Activated CD4-positive, alpha-beta T cell treated with anti-CD3 and anti-CD28 coated beads, Interleukin-2, amount 50 U/mL, for 24 hours (primary cell): ENCODE measurements around the gene OR7G3.
A peak's percentile ranks its signal among the peaks of the same experiment; 100 is the strongest.

ENCODE experiments used
- DNase-seq, 2 donors: peaks; one replicate each; pipeline ENCODE4 v3.0.0-alpha.2; 2020; ENCODE audit warnings: low read depth in 1 of 2, low spot score in 1 of 2

Gene OR7G3

DNA sequence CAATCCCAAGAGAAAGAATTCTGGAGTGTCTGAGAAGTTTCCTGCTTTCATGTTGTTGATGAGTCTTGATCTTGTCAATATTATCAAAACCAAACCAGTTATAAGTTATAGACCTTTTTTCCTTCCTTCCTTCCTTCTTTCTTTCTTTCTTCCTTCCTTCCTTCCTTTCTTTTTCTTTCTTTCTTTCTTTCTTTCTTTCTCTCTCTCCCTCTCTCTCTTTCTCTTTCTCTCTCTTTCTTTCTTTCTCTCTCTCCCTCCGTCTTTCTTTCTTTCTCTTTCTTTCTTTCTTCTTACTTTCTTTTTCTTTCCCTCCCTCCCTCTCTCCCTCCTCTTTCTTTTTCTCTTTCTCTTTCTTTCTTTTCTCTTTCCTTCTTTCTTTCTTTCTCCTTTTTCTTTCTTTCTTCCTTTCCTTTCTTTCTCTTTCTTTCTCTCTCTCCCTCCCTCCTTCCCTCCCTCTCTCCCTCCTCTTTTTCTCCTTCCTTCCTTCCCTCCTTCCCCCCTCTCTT is at the start of gene OR7G3:
OR7G3 (minus strand) TSS at position 51 of the 506 bp plus-strand sequence; CDS start at position 51, 0 bp downstream.
- no peak for DNase-seq

DNA sequence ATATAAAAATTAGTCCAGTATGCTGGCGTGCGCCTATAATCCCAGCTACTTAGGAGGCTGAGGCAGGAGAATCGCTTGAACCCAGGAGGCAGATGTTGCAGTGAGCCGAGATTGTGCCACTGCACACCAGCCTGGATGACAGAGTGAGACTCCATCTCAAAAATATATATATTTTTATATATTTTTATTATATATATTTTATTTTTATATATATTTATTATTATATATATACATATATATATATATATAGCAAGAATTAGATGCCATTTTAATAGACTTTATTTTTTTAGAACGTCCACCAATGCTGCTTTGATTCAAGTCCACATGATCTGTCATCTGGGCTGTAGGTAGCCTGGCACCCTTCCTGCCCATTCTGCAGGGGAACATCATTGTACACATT is 48.6 kb upstream of the OR7G3 start:
- DNase-seq: no peak

DNA sequence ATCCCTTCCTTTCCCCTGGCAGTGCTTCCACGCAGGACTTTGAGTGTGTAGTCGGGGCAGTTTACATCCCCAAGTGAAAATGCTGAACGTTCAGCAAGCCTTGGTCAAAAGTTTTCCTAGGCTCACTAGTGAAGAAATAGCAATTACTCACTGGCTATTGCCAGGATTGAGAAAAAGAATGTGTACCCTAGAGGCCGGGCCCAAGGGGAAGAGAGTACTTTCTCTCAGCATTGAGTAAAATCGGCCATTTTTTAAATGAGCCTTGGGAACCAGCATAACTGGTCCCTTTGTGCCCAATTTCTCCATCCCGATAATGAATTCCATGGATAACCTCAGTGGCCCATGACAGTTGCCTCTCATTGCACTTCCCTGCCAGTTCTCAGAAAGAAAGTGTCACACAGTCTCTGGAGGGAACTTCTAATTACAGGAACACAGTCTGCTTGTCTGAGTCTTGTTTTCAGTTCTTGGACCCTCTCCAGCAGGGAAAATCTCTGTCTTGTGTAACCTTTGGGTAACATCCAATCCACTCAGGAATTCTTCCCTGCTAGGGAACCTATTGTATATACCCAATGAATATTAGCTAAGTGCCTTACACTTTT is 44.7 kb upstream of the OR7G3 start:
- DNase-seq: no peak

DNA sequence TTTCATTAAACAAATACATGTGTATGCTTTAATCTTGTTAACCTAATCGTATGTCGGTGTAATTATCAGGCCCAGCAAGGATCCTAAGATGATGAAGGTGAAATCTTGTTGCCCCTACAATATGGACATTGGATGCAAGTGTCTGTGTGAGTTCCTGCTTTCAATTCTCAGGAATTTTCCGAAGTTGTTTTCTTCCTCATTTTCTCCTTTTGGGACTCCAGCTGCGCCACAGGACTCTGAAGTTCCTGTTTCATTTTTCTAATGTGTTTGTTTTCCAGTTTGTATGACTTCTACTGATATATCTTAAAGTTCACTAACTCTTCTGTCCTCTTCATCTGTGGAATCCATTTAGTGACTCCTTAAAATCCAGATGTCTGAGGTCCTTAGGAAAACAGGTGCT is 40.1 kb upstream of the OR7G3 start:
- DNase-seq: no peak

DNA sequence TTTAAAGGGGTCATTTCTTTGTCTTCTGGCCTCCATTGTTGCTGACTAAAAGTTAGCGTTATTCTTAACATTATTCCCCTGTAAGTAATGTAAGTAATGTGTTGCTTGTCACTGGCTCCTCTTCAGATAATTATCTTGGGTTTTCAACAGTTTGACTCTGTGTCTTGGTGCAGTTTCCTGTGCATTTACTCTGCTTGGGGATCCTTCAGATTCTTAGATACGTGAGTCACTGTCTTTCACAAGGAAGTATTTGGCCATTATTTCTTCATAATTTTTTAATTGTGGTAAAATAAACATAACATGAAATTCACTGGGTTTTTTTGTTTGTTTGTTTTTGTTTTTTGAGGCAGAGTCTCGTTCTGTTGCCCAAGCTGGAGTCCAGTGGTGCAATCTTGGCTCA is 38.5 kb upstream of the OR7G3 start:
- DNase-seq: no peak

DNA sequence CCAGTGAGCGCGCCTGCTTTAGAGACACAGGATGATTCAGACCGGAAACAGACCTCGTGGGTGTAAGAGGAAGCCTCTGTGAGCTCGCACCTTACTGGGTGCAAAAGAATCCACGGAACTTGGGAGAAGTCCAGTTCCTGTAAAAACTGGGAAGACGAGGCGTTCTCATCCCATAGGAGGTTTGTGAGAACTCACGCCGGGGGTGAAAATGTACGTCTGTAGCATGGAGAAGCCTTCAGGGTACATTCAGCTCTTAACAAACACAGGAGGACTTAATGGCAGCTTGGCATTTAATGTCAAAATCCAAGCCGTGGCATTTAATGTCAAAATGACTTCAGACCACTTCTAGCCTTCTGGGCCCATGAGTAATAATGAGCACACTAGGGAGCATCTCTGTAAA is 34.7 kb upstream of the OR7G3 start:
- DNase-seq: no peak

DNA sequence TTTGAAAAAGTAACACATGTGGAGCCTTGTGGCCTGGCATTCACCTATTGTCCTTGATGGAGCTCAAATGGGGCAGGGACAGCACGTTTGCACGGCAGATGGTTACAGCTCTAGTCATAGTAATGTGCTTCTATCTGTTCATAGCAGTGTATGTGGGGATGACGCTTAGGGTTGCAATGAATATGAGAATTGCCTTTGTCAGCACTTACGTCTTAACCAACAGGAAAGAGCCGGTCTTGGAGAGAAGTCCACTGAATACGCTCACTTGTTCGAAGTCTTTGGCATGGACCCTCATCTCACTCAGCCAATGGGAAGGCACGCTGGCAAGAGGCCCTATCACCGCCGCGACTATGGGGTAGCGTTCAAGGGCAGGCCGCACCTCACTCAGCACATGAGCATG is 33.1 kb upstream of the OR7G3 start:
- DNase-seq: no peak

DNA sequence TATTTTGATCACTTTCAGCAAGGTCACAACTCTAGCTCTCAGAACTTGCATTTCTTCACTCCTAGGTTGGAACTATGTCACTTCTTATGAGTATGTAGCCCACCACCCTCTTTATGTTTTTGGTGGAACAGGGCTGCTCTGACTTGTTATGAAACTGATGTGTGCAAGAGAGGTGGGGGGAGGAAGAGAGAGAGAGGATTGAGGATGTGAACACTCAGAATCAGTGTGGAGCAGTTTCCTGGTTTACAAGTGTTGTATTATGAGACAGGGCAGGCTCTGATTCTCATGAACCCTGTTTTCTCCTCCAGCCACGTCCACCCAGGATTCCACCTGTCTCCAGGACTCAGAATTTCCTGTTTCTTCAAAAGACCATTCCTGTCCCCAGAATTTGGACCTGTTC is 29.6 kb upstream of the OR7G3 start:
- no peak for DNase-seq

DNA sequence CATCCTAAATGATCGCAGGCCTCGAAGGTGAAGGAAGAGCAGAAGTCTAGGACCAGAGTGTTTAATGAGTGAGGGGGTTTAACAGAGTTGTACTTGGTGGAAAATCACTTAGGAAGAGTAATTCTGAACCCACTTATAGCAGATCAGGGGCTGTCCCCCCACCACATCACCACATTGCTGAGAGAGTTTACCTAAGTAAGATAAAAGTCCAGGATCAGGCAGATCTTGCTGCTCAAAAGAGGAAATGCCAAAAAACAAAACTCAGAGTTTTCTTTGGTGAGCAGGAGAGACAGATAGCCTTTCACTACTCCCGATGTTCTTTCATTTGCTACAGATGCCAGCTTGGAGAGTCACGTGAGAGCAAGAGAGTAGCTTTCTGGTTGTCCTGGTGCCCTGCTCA is 28.8 kb upstream of the OR7G3 start:
- no peak for DNase-seq

DNA sequence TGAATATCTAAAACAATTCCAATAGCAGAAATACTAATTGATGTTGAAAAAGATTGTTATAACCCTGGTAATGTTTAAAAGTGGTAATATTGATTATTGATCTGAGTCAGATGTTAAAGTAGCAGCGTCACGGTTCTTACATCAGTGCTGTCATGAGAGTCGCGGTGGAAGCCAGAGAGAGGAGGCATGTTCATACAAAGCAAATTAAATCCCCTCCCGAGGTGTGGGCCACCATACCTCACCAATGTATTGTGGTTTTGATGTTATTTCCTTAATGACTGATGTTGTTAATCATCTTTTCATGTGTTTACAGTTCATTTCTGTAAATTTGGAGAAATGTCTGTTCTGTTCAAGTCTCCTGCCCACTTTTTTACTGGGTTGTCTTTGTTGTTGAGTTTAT is 24.6 kb upstream of the OR7G3 start:
- DNase-seq: no peak

DNA sequence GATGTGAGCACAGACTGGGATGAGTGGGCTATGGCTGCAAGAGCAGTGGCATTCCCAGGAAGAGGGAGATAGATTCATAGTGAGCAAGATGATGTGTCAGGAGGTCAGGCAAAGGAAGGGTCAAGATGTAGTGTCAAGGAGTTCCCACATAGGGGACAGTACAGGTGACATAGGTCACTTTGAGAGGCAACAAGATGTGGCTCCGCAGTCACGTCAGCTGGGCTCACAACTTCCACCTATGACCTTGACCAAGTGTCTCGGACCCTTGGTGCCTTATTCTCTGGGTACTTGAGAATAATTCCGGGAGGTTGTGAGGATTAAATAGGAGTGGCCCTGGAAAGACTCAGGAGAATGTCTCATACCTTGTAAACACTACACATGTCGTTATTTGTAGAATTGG is 23.9 kb upstream of the OR7G3 start:
- no peak for DNase-seq

DNA sequence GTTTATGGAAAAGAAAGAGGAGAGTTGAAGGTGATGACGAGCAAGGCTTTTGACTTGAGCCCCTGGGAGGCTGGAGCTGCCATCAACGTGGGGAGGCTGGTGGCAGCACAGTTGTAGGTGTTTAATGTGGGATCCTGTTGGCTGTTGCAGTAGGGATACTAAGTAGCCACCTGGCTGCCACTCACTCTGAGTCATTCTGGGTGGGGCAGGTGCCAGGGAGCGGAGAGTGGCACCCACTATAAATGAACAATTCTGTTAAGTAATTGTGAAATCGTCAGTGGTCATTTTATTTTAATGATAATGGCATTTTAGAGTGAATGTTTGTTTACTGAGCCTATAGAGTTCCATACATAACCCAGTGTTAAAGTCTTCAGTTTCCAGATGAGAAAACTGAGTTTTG is 23.2 kb upstream of the OR7G3 start:
- DNase-seq: no peak

DNA sequence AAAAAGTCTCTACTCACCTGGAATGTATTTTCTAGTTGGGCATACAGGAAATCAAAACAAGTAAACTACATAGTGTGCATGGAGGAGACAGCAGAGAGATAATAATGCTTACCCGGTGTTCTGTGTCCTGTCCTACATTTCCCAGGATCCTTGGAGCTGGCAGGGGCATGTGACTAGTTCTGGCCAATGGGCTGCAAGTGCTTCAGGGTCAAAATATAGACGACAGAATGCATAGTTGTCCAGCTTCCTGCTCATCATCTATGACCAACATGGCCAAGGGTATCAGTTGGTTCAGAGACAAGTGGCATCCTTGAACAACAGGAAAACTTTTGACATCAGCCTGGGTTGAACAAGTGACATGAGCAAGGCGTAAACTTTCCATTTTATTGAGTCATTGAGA is 21.9 kb upstream of the OR7G3 start:
- no peak for DNase-seq

DNA sequence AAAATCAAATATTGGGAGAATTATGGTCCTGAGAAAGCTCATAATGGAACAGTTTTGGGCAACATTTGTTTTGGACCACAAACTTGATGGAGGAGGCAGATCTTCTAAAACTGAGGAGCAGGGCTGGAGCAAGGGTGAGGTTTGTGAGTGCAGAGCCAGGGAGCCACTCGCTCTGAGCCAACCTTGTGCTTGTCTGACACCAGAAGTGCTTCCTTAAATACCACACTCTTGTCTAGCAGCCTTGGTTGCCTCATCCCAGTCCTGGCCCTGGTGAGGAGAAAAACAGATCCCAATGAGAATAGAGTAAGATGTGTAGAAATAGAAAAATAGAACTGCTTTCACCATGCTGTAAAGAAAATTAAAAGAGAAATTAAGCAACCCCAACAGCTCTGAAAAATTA is 20.1 kb upstream of the OR7G3 start:
- DNase-seq: no peak

DNA sequence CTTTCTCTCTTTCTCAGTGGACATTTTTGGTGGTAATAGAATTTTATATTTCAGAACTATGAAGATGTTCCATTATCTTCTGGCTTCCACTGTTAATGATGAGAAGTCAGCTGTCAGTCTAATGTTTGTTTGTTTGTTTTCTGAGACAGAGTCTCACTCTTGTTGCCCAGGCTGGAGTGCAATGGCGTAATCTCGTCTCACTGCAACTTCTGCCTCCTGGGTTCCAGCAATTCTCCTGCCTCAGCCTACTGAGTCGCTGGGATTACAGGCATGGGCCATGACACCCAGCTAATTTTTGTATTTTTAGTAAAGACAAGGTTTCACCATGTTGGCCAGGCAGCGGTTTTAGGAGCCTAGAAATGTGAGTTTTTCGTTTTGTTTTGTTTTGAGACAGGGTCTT is 18.2 kb upstream of the OR7G3 start:
- DNase-seq: no peak

DNA sequence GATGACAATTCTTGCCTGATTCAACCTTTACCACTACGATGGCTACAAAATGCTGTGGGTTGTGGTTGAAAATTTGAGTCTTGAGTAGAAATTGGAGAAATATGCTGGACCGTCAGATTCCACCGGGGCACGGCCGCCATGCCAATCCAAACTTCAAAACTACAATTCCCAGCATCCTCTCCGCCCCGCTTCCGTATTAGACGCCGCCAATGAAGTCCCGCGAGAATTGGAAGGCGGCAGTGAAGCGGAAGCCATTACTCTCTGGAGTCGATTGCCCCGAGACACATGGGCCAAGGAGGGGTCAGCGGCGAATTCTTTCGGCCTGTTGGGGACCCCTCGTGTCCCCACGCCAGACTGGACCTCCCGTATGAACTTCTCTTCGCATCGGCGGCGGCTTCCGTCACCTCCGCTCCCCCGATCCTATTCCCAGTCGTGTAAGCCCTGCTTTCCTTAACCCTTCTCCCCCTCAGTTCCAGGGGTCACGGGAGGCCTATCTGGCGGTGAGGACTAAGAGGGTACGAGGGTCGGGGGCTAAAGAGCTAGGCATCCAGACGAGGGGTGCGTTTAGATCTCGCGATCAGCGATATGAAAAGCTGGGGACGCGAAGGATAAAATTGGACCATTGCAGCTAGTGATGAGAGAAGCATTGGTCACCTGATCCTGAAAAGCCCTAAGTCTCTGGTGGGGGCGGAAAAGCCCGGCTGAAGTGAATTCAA is 13.6 kb upstream of the OR7G3 start, which contains the start of gene ZNF317:
ZNF317 (plus strand) TSS at position 239 of the 716 bp plus-strand sequence. CDS start 15,620 bp downstream, outside the sequence.
- DNase-seq: peak; percentile 74 to 90

DNA sequence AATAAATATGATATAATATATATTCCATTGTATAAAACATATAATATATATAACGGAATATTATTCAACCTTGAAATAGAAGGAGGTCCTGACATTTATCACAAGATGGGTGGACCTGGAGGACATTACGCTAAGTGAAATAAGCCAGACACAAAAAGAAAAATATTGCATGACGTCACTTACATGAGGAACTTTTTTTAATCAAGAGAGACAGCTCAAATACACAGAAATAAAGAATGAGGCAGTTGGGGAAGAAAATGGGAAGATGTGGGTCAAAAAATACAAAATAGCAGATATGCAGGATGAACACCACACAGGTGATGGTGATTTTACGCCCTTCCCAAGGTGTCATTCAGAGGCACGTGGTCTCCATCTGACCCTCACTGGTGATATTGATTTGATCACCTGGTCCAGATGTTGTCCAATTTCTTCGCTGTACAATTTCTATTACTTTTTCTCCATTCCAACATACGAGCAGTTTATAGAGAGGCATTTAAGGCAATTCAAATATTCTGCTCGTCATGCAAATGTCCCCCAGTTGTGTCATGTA is 12.9 kb upstream of the OR7G3 start:
- DNase-seq: no peak

DNA sequence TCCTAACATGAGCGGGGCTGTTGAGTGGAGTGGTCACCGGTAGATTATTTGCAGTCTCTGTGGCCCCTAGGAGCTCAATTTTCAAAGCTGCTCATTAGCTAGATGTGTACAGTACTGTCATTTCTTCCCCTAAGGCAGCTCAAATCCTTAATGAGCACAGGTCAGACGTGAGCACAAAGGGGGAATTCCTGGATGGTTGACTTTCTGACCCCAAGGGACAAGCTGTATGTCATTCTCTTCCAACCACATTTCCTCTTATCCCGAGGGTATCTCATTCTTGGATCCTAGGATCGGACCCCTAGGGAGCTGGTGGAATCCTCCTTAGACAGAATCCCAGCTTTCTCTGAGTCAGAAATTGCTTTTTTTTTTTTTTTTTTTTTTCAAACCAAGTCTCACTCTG is 5.7 kb upstream of the OR7G3 start:
- DNase-seq: no peak

DNA sequence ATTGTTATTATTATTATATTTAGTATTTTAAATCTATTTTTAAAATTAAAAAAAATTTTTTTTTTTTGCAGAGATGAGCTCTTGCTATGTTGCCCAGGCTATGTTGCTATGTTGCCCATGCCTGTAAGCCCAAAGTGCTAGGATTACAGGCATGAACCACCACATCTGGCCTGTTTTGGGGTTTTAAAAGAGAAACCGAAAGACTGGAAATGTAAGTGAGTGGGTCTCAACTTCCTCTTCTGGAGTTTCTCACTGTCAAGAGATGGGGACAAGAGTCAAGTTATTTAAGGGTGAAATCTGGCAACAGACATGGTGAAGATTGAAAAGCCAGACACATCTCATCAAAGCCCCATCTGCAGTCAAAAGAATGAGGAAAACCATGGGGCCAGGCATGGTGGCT is 4.2 kb upstream of the OR7G3 start:
- DNase-seq: no peak

DNA sequence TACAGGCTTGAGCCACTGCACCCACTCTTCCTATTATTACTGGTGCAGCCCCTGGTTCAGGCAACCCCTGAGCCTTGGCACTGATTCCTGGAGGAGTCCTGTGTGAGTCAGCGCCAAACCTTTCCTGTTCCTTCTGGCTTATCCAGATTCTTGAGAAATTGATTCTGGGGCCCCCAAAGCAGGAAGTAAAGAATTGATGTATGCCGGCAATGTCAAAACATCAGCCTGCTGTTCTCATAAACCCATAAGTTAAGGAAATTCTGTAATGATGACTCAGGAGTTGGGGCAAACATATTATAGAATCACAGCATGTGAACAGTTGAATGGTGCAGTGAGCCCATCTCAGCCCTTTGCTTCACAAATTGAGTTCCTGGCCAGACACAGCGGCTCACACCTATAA is 1.4 kb upstream of the OR7G3 start:
- no peak for DNase-seq

DNA sequence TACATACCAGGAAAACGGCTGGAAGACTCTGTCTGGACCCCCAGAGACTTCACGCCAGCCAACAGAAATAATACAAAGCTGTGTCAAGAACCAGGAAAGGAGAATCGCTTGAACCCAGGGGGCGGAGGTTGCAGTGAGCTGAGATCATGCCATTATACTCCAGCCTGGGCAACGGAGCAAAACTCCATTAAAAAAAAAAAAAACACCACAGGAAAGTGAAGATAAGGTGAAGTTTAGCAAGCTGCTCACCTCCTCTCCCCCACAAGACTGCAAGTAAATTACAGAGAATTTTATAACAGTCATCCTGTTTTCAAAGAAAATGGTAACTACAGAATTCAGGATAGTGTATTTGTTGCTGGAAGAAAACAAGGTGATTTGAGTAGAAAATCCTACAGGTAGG is 10.2 kb downstream of the OR7G3 start:
- DNase-seq: no peak

DNA sequence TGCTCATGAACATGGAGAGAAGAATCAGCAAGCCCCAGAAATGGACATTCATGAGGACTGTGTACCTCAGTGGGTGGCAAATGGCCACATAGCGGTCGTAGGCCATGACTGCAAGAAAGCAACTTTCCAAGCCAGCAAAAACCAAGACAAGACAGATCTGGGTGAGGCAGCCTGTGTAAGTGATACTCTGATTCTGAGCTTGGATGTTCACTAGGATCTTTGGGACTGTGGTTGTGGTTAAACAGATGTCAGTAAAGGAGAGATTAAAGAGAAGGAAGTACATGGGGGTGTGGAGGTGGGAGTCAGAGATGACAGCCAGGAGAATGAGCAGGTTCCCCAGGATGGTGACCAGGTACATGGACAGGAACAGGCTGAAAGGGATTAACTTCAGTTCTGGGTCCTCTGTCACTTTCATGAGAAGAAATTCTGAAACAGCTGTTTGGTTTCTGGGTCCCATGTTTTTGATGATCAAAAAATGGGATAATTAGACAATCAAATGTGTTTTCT is 11.4 kb downstream of the OR7G3 start, which contains the start of gene OR7G1:
OR7G1 (minus strand) TSS at position 457 of the 507 bp plus-strand sequence; CDS start at position 457, 0 bp downstream.
- no peak for DNase-seq
